HG02610 (cell line): ENCODE data around the gene CTPS1.

ENCODE experiments used
- ATAC-seq: cut with Tn5 transposase; IDR thresholded peaks from one replicate; pipeline ENCODE4 v1.9.1; 2021; ENCODE audit warnings: mild to moderate bottlenecking, moderate library complexity; ENCODE audit not compliant: unreplicated experiment

CTPS1 gene

GRCh38 chr1:40965531-40965930 lies 14.0 kb upstream of the CTPS1 start:
- no peak for ATAC-seq

- ATAC-seq: no peak
These were observed 13.1 kb upstream of the CTPS1 start for GRCh38 chr1:40966417-40966816.

GRCh38 chr1:40969445-40969844 lies 10.1 kb upstream of the CTPS1 start:
- no peak for ATAC-seq

- no peak for ATAC-seq
These were observed 7.5 kb upstream of the CTPS1 start for GRCh38 chr1:40971966-40972365.

- no peak for ATAC-seq
These were observed 5.6 kb upstream of the CTPS1 start for GRCh38 chr1:40973912-40974311.

GRCh38 chr1:40974945-40975344 lies 4.6 kb upstream of the CTPS1 start:
- no peak for ATAC-seq

- ATAC-seq: no peak
These were observed 2.4 kb upstream of the CTPS1 start for GRCh38 chr1:40976952-40977690.

- no peak for ATAC-seq
These were observed 1.8 kb upstream of the CTPS1 start for GRCh38 chr1:40977716-40978115.

GRCh38 chr1:40978886-40979240 lies 633 bp upstream of the CTPS1 start:
- no peak for ATAC-seq

- peak; percentile 21 for ATAC-seq
These were observed 564 bp downstream of the CTPS1 start for GRCh38 chr1:40980068-40980452.

- no peak for ATAC-seq
These were observed 1.1 kb downstream of the CTPS1 start for GRCh38 chr1:40980453-40981121.

GRCh38 chr1:40981691-40982448 lies 2.4 kb downstream of the CTPS1 start:
- ATAC-seq: no peak

- no peak for ATAC-seq
These were observed 3.2 kb downstream of the CTPS1 start for GRCh38 chr1:40982721-40983120.

GRCh38 chr1:40983286-40983685 lies 3.8 kb downstream of the CTPS1 start:
- no peak for ATAC-seq

GRCh38 chr1:40984066-40984465 lies 4.6 kb downstream of the CTPS1 start:
- ATAC-seq: no peak

GRCh38 chr1:40984531-40984930 lies 5.0 kb downstream of the CTPS1 start:
- ATAC-seq: no peak

GRCh38 chr1:40985161-40985560 lies 5.7 kb downstream of the CTPS1 start:
- ATAC-seq: no peak

GRCh38 chr1:40985875-40986274 lies 6.4 kb downstream of the CTPS1 start:
- no peak for ATAC-seq

GRCh38 chr1:40986328-40986783 lies 6.9 kb downstream of the CTPS1 start:
- no peak for ATAC-seq

- ATAC-seq: no peak
These were observed 7.5 kb downstream of the CTPS1 start for GRCh38 chr1:40986956-40987355.

- ATAC-seq: no peak
These were observed 8.2 kb downstream of the CTPS1 start for GRCh38 chr1:40987439-40988276.
